NCI-H1694 treated with DMSO at 0.1 percent for 48 hours (cell line): Measurements from ENCODE around the gene JAK1.

Source experiments
- DNase-seq: peaks from one replicate; lab custom pipeline; 2025; lab: John Stamatoyannopoulos, UW

JAK1 gene

DNA sequence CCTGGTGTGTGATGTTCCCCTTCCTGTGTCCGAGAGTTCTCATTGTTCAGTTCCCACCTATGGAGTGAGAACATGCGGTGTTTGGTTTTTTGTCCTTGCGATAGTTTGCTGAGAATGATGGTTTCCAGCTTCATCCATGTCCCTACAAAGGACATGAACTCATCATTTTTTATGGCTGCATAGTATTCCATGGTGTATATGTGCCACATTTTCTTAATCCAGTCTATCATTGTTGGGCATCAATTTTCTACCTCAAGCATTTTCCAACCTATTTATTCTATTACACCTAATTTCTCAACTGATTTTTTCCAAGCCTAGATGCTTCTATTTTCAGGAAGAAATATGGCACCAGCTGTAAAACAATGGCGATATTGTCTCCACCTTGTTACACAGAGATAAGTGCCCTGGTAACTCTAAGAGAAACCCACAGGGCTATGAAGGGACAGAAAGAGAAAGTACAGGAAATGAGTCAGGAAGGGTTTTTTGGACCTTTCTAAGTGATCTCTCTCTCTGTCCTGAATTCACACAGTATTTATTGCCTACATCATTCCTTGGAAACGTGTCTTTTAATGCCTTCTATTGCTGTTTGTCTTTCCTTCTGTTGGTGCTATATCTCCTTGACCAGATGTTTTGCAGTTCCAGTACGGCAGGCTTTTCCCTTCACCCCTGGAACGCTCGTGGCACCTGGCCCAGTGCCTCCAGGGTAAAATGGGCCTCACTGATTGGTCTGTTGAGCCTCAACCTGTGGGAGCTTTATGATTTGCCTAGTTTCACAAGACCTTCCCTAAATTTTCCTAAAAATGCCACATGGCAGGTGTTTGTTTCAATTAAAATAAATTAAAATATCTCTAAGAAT is 14.6 kb upstream of the JAK1 start:
- DNase-seq, result no peak

GRCh38 chr1:64979358-64979757 is 13.0 kb upstream of the JAK1 start:
- DNase-seq, result no peak

DNA sequence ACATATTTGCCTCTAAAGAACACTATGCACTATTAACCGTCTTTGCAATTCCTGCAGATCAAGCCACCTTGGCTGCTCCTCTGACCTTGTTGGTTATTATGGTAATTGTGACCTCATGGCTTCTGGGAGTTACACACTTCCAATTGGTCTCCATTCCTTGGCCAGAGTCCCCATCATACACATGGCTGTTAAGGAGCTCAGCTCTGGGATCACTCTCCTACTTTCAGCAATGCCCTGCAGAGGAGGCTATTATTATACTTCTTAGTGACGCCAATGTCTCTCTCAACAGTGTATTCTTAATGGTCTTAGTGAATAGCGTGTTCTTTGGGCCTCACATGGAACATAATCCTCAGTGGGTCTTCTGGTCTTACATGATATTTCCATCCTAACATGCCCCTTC is 10.0 kb upstream of the JAK1 start:
- no peak for DNase-seq

DNA sequence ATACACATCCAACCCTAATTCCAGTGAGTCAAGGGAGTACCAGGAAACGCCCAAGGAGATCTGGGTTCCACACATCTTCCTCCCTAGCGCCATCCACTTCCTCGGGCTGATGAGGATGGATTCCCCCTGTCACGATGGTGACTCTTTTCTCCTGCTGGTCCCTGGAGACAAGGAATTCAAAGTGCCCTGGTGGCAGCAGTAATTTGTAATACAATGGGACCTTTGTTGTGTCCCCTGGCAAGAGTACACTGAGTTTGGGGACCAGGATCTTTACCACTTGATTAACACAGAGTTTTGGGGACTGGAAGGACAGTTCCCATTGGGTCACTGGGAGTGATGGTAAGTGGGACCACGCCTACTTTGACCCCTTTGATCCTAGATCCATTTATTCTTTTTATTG is 9.4 kb upstream of the JAK1 start:
- no peak for DNase-seq

GRCh38 chr1:64975127-64975526 is 8.8 kb upstream of the JAK1 start:
- DNase-seq, result no peak

- no peak for DNase-seq
Measured at GRCh38 chr1:64974288-64974825, 8.0 kb upstream of the JAK1 start.

- DNase-seq, result no peak
Measured at GRCh38 chr1:64973061-64973647, 6.8 kb upstream of the JAK1 start.

DNA sequence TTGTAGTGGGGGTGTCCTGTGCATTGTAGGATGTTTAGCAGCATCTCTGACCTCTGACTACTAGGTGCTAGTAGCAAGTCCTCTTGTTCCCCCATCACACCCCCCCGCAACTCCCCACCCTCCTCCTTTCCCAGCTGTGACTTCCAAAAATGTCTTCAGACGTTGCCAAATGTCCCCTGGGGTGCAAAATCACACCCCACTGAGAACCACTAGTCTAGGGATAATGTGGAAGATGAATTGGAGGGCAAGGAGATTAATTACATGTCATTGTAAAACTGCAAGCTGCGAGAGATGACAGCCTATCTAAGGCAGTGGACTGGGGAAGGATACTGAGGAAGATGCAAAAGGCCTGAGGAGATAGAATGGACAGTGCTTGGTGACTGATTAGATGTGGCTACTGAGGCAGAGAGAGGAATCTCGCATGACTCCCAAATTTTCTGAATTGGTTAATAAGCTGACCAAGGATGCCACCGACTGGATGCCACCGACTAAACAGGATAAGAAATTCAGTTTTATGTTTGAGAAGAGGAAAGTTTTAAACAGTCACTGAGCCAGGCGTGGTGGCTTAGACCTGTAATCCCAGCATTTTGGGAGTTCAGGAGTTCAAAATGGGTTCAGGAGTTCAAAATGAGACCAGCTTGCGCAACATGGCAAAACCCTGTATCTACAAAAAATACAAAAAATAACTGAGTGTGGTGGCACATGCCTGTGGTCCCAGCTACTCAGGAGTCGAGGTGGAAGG is 3.1 kb upstream of the JAK1 start:
- no peak for DNase-seq

DNA sequence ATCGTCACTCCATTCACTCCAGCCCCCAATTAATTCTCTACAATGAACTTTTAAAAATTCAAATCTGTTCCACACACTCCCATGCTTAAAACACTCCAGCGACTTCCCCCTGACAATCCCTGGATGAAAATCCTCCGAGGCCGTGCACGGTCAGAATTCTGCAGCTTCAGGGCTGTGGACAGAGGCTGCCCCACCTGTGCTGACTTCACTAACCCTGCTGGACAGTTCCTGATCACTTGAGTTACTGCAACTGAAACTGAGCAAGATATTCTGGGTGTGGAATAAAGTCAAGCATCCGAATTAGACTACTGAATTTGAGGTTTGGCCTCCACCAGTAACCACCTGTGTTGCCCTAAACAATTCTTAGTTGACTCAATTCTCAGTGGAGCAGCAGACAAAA is 1.0 kb upstream of the JAK1 start:
- no peak for DNase-seq

DNA sequence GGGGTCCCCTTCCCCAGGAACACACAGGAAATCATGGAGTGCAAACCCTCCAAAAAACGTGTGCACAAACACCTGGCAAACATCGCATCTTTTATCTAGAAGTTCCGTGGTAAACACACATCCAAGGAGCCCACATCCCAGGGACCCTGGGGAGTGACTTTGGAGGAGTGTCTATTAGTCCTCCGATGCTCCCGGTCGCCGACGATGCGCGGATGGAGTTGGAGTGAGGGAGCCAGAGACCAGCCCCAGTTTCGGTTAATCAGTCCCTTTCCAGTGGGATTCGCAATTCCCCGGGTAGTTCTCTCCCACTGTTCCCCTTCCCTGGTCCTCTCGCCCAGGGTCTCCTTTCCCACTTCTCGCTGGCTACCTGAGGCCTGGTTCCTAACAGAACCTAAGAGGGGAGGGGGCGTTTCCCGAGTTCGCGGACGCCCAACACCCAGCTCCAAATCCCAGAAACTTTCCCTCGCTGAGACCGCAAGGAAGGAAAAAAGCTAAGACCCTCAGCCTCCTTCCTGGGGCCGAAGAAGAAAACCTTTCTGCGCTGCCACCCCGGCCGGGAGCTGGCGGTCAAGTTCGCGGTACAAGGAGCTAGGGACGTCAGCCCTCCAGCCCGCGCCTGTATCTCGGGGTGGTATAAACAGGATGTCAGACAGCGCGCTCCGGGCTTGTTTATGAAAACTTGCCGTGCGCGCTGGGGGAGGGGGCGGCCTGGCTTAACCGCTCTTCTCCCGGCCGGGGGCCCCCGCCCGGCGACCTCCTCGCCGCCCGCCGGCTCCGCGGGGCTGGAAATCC is 787 bp downstream of the JAK1 start:
- no peak for DNase-seq

GRCh38 chr1:64963466-64963865 is 2.9 kb downstream of the JAK1 start:
- DNase-seq, result no peak

DNA sequence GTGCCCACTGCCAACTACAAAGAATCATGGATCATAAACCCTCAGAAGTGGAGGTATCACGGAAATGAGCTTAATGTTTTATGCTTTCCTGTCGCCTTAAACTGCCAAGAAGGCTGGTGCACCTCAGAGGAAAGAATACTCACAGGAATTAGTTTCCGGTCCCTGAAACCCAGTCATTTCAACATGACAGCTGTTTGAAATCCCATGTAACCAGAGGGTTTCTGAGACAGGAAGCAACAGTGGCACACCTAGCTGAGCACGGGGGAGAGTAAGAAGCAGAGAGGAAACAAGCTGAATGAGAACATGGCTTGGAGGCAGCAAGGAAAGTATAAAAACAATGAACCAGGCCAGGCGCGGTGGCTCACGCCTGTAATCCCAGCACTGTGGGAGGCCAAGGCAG is 3.9 kb downstream of the JAK1 start:
- DNase-seq, result no peak

GRCh38 chr1:64961923-64962322 is 4.4 kb downstream of the JAK1 start:
- no peak for DNase-seq

DNA sequence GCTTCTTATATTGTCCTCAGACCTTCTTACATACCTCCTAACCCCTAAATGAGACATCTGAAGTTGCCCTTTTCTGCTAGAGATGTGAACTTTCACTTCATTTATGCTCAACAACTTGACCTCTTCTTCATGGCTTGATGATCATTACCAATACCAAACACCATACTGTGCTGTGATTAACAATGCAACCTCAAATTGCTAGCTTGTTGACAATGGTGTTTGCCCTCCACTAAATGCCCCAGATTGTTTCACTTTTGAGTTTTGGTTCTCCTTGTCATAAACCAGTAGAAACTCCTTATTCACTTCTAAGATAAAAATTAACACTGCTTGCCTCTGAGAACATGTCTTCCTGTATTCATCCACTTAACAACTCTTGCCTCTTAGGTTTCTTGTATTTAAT is 5.6 kb downstream of the JAK1 start:
- DNase-seq, result no peak

GRCh38 chr1:64959986-64960385 is 6.4 kb downstream of the JAK1 start:
- no peak for DNase-seq

DNA sequence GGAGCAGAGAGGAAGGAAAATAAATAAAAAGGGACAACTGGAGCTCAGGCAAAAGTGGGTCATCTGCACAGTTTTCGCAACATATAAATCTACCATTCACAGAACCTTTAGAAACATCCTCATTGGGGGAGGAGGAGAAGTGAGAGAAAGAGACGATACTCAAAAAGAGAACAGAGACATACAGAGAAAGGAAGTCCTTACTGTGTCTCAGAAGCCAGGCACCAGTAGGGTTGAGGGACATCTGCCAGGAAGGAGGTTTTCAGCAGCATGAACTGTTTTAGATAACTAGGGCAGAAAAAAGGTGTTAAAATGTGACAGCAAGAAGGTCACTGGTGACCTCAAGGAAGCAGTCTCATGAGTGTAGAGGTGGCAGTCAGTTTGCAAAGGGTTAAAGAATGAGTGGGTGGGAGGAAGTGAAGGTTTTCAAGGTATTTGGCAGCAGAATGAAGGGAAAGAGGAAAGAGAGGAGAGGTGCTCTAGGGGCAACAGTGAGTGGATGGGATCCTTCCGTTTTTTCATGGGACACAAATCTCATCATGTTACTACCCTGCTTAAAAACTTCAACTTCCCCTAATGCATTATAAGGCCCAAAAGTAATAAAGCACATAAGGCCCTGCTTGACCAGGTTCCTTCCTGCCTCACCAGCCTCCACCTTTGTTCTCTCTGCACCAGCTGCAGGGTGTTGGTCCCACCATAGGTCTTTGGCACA is 9.5 kb downstream of the JAK1 start:
- DNase-seq, result no peak

- DNase-seq, result no peak
Measured at GRCh38 chr1:64956010-64956640, 10.2 kb downstream of the JAK1 start.

- no peak for DNase-seq
Measured at GRCh38 chr1:64955097-64956009, 11.0 kb downstream of the JAK1 start.

- no peak for DNase-seq
Measured at GRCh38 chr1:64953241-64953640, 13.1 kb downstream of the JAK1 start.

GRCh38 chr1:64950284-64950809 is 16.0 kb downstream of the JAK1 start:
- no peak for DNase-seq
